Mucosa of descending colon (tissue), 3 donors: ENCODE measurements around the gene CRADD. TPM values are rescaled to one million over a fixed set of nuclear protein-coding genes. Genes with fewer than 3 reads are reported as not detected.

Experiments
- ATAC-seq: fragments of 200-7000 bp; cut with Tn5 transposase; one replicate; pipeline ENCODE4 v1.9.1; 2020; ENCODE audit warnings: mild to moderate bottlenecking, moderate library complexity
- DNase-seq, 3 donors: peaks; one replicate each; pipeline ENCODE4 v3.0.0-alpha.2; 2020
- H3K36me3 ChIP-seq: fragments of 200-600 bp; one replicate; pipeline ENCODE4 v1.8.0; 2021; ENCODE audit warnings: low read depth, mild to moderate bottlenecking
- H3K4me1 ChIP-seq: fragments of 200-600 bp; one replicate; pipeline ENCODE4 v1.8.0; 2021; ENCODE audit warnings: low read depth, mild to moderate bottlenecking
- H3K4me3 ChIP-seq: fragments of 200-600 bp; one replicate; pipeline ENCODE4 v1.8.0; 2021; ENCODE audit warnings: mild to moderate bottlenecking
- H3K9me3 ChIP-seq: fragments of 200-600 bp; one replicate; pipeline ENCODE4 v1.8.0; 2021; ENCODE audit warnings: mild to moderate bottlenecking
- CTCF ChIP-seq: fragments of 200-600 bp; IDR thresholded peaks from one replicate; pipeline ENCODE4 v1.8.0; 2022; ENCODE audit warnings: antibody characterized with exemption, mild to moderate bottlenecking
- intact Hi-C, 2 donors: fragments of 100-400 bp; cut with DNase I in 1 of 2; cut with micrococcal nuclease in 1 of 2; formaldehyde crosslinking; loops; one replicate each; pipeline versions ENCODE4 v1.11.0 to v1.11.1; 2022; cut with DNase I, micrococcal nuclease
- total RNA-seq, 3 donors: library from RNA; stranded (reverse); fragmentation: NEBNext Ultra II Directional in 2 of 3; extraction: Animal tissue kit (Norgen Biotek cat#: 25700) in 2 of 3; gene quantifications; one replicate each; pipeline versions ENCODE4 v1.2.1 to v1.2.4, GENCODE V29; 2021 to 2023
- donor health status: DM: no; HTN: no; CAD: no; lungs with moderate emphysema.
- donor health status: DM: no; HTN: no; CAD: no.
- donor health status: DM: no; HTN: yes; CAD: no.

Gene CRADD
- total RNA-seq, 3 donors from 2014 or later: 18.4 to 27.9 (median 22.7) TPM

- DNase-seq (no peak), ATAC-seq (no peak)
- no peak overlapping the region for H3K4me3 ChIP-seq
- H3K9me3 ChIP-seq: no peaks in the 10 kb centered on the region
- H3K36me3 ChIP-seq: no peaks in the 10 kb centered on the region
- intact Hi-C loops: loop anchor here in 1 of 2 donors (10.0 kb wide), 1 partner anchor 60 kb away; no protein-coding TSS in a partner anchor
- TF ChIP-seq CTCF: no peak
- H3K4me1 ChIP-seq: no peaks in the 10 kb centered on the region
Observed at GRCh38 chr12:93804392-93805179, 127.4 kb downstream of the CRADD start.

GRCh38 chr12:93805736-93806141 is 128.6 kb downstream of the CRADD start:
- Histone ChIP-seq H3K4me3 (no peak overlapping the region), H3K9me3 (no peaks in the 10 kb centered on the region), H3K4me1 (no peaks in the 10 kb centered on the region), H3K36me3 (no peaks in the 10 kb centered on the region)
- no peak for DNase-seq
- no peak for ATAC-seq
- intact Hi-C loops: loop anchor here in 1 of 2 donors (10.0 kb wide), 1 partner anchor 61 kb away; no protein-coding TSS in a partner anchor
- no peak for TF ChIP-seq CTCF

- Histone ChIP-seq H3K4me3 (no peak overlapping the region), H3K4me1 (no peaks in the 10 kb centered on the region), H3K9me3 (no peaks in the 10 kb centered on the region), H3K36me3 (no peaks in the 10 kb centered on the region)
- no peak for TF ChIP-seq CTCF
- no peak for ATAC-seq
- no peak for DNase-seq
- intact Hi-C loops: loop anchor here in 1 of 2 donors (10.0 kb wide), 1 partner anchor 63 kb away; no protein-coding TSS in a partner anchor
Observed at GRCh38 chr12:93807354-93807753, 130.2 kb downstream of the CRADD start.

GRCh38 chr12:93808169-93808899 is 131.2 kb downstream of the CRADD start:
- Histone ChIP-seq H3K9me3 (no peaks in the 10 kb centered on the region), H3K4me3 (no peak overlapping the region), H3K36me3 (no peaks in the 10 kb centered on the region), H3K4me1 (no peaks in the 10 kb centered on the region)
- DNase-seq (no peak), ATAC-seq (no peak)
- intact Hi-C loops: loop anchor here in 1 of 2 donors (10.0 kb wide), 1 partner anchor 64 kb away; no protein-coding TSS in a partner anchor
- TF ChIP-seq CTCF: no peak

DNA sequence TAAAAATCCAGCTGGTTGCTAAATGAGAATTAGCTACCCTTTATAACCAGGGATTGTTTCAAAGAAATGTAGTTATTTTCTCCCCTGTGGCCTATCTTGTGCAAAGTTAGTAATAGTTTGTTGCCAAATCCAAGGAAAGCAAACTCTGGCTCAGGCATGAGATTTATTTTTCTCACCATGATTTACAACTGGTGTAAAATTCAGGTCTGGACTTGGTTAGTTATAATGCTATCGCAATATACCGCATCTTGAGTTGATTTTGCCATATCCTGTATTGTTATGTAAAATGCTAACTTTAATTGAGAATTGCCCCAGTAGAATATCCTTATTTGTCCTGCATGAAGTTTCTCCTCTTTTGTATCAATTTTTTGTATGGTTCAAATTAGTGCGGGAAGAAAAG is 135.5 kb downstream of the CRADD start:
- Histone ChIP-seq H3K4me3 (no peak overlapping the region), H3K36me3 (no peaks in the 10 kb centered on the region), H3K9me3 (no peaks in the 10 kb centered on the region), H3K4me1 (no peaks in the 10 kb centered on the region)
- no peak for ATAC-seq
- no peak for TF ChIP-seq CTCF
- intact Hi-C loops: no loop called here
- DNase-seq: no peak
